OCI-LY7 (cell line): ENCODE data around the gene GSDME.

Source experiments
- EZH2phosphoT487 ChIP-seq: fragments of 200-600 bp; sonication (generic); IDR thresholded peaks from 2 replicates; pipeline ENCODE4 v1.6.1; 2018; ENCODE audit warnings: low read depth, borderline replicate concordance, mild to moderate bottlenecking, mixed run types, antibody characterized with exemption, low read length, moderate library complexity, mixed read lengths
- TF ChIP-seq, protein P1 (sequence below): fragments of 200-600 bp; sonication (generic); conservative IDR thresholded peaks from 2 replicates; pipeline ENCODE4 v1.5.1; 2014; ENCODE audit warnings: mild to moderate bottlenecking, antibody characterized with exemption, low read length, moderate library complexity, mixed read lengths

DNA sequence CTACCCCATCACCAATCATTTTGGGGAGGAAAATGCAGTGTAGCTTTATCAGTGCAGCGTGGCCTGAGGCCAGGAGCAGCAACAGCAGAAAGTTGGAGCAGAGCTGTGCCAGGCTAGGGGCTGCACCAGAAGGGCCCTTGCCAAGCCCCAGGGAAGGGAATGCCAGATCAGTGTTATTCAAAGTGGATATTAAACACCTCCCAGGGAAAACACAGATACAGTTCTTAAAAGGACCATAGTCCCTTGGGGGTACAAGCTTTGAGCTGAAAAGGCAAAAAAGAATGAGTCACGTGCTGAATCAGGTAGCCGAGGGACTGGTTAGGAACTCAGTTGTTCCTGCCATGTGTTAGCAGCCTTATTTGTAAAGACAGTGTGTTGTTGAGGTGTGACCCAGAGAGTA lies 54.0 kb downstream of the GSDME start:
- TF ChIP-seq, protein P1, sequence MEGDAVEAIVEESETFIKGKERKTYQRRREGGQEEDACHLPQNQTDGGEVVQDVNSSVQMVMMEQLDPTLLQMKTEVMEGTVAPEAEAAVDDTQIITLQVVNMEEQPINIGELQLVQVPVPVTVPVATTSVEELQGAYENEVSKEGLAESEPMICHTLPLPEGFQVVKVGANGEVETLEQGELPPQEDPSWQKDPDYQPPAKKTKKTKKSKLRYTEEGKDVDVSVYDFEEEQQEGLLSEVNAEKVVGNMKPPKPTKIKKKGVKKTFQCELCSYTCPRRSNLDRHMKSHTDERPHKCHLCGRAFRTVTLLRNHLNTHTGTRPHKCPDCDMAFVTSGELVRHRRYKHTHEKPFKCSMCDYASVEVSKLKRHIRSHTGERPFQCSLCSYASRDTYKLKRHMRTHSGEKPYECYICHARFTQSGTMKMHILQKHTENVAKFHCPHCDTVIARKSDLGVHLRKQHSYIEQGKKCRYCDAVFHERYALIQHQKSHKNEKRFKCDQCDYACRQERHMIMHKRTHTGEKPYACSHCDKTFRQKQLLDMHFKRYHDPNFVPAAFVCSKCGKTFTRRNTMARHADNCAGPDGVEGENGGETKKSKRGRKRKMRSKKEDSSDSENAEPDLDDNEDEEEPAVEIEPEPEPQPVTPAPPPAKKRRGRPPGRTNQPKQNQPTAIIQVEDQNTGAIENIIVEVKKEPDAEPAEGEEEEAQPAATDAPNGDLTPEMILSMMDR: no peak
- TF ChIP-seq EZH2phosphoT487: no peak
